OCI-LY7 (cell line): ENCODE measurements around the gene VPS54.

Experiments used
- EZH2phosphoT487 ChIP-seq: fragments of 200-600 bp; sonication (generic); IDR thresholded peaks from 2 replicates; pipeline ENCODE4 v1.6.1; 2018; ENCODE audit warnings: low read depth, borderline replicate concordance, mild to moderate bottlenecking, mixed run types, antibody characterized with exemption, low read length, moderate library complexity, mixed read lengths
- TF ChIP-seq, protein P1 (sequence below): fragments of 200-600 bp; sonication (generic); conservative IDR thresholded peaks from 2 replicates; pipeline ENCODE4 v1.5.1; 2014; ENCODE audit warnings: mild to moderate bottlenecking, antibody characterized with exemption, low read length, moderate library complexity, mixed read lengths

DNA sequence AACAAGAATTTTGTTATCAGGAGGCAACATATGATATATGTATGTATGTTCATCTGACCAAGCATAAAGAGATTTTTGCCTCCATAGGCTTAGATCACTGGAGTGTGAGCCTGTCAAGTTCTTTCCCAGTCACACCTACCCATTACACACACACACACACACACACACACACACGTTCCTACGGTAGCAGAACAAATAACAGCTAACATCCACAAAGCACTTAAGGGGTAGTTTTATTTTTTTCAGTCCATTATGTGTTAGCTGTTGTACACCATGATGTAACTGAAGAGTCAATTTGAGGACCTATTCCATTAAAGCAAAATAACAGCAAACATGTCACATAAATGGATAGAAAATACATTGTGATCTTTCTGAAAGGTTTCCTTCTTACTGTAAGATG lies 138.0 kb downstream of the VPS54 start:
- TF ChIP-seq, protein P1, sequence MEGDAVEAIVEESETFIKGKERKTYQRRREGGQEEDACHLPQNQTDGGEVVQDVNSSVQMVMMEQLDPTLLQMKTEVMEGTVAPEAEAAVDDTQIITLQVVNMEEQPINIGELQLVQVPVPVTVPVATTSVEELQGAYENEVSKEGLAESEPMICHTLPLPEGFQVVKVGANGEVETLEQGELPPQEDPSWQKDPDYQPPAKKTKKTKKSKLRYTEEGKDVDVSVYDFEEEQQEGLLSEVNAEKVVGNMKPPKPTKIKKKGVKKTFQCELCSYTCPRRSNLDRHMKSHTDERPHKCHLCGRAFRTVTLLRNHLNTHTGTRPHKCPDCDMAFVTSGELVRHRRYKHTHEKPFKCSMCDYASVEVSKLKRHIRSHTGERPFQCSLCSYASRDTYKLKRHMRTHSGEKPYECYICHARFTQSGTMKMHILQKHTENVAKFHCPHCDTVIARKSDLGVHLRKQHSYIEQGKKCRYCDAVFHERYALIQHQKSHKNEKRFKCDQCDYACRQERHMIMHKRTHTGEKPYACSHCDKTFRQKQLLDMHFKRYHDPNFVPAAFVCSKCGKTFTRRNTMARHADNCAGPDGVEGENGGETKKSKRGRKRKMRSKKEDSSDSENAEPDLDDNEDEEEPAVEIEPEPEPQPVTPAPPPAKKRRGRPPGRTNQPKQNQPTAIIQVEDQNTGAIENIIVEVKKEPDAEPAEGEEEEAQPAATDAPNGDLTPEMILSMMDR, result no peak
- TF ChIP-seq EZH2phosphoT487, result no peak
